ENCODE measurements around the gene SH2D3A. TPM values are rescaled to one million over a fixed set of nuclear protein-coding genes. Genes with fewer than 3 reads are reported as not detected.
"Not testable (repeated sequence)": the region's sequence is repeated elsewhere in the genome, so short reads cannot be mapped to it uniquely, and the experiment has no call there.

Gene SH2D3A
- total RNA-seq, 2 donors from 2014 or later = 16.4 to 33.0 TPM

- peak; percentile 73 to 88 for DNase-seq (ENCODE audit: low spot score in 2 of 2)
- peaks cover 20 to 40% of the 10 kb centered on the region in 2 donors for H3K36me3 Mint-ChIP-seq
- H3K9me3 Mint-ChIP-seq = peaks cover 7 to 17% of the 10 kb centered on the region in 2 donors
- peak; percentile 52 to 70 for ATAC-seq
- peak within 1 kb of the TSS; percentile 87 to 96 for H3K27ac Mint-ChIP-seq
These were observed 5.0 kb upstream of the SH2D3A start, which contains the start of gene VAV1 for GRCh38 chr19:6772028-6772865. TSS of gene VAV1 (plus strand) at chr19:6772708. CDS start at chr19:6772808, 100 bp downstream.

DNA sequence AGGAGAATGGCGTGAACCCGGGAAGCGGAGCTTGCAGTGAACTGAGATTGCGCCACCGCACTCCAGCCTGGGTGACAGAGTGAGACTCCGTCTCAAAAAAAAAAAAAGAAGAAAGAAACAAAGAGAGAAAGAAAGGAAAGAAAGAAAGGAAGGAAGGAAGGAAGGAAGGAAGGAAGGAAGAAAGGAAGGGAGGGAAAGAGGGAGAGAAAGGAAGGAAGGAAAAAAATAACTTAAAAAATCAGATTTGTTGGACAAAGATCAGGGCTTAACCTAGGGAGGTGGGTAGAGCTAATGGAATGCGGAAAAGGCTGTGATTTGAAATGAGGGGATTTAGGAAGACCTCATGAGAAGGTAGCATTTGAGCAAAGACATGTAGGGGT is 4.4 kb upstream of the SH2D3A start:
- H3K9me3 Mint-ChIP-seq = peaks cover 7 to 12% of the 10 kb centered on the region in 2 donors
- not testable (repeated sequence) for ATAC-seq; DNase-seq (ENCODE audit: low spot score in 2 of 2)
- H3K27ac Mint-ChIP-seq = peak overlapping the region in 1 of 2 donors; percentile 87
- peaks cover 19 to 37% of the 10 kb centered on the region in 2 donors for H3K36me3 Mint-ChIP-seq

GRCh38 chr19:6769006-6769619 is 1.9 kb upstream of the SH2D3A start:
- Mint-ChIP-seq H3K9me3 (no peaks in the 10 kb centered on the region), H3K36me3 (peaks cover 8 to 25% of the 10 kb centered on the region in 2 donors), H3K27ac (no peak overlapping the region)
- DNase-seq (ENCODE audit: low spot score in 2 of 2) (no peak), ATAC-seq (no peak)

- DNase-seq (ENCODE audit: low spot score in 2 of 2) = no peak
- H3K36me3 Mint-ChIP-seq = peaks cover 8 to 18% of the 10 kb centered on the region in 2 donors
- H3K27ac Mint-ChIP-seq = peak overlapping the region; percentile 78 to 82
- ATAC-seq = no peak
- no peaks in the 10 kb centered on the region for H3K9me3 Mint-ChIP-seq
These were observed 1.1 kb upstream of the SH2D3A start for GRCh38 chr19:6768236-6768785.

- Mint-ChIP-seq H3K36me3 (peaks cover 8 to 12% of the 10 kb centered on the region in 2 donors), H3K9me3 (no peaks in the 10 kb centered on the region), H3K27ac (peak overlapping the region; percentile 47 to 82)
- peak; percentile 34 to 52 for ATAC-seq
- DNase-seq (ENCODE audit: low spot score in 2 of 2) = no peak
These were observed 216 bp downstream of the SH2D3A start for GRCh38 chr19:6767081-6767356.

DNA sequence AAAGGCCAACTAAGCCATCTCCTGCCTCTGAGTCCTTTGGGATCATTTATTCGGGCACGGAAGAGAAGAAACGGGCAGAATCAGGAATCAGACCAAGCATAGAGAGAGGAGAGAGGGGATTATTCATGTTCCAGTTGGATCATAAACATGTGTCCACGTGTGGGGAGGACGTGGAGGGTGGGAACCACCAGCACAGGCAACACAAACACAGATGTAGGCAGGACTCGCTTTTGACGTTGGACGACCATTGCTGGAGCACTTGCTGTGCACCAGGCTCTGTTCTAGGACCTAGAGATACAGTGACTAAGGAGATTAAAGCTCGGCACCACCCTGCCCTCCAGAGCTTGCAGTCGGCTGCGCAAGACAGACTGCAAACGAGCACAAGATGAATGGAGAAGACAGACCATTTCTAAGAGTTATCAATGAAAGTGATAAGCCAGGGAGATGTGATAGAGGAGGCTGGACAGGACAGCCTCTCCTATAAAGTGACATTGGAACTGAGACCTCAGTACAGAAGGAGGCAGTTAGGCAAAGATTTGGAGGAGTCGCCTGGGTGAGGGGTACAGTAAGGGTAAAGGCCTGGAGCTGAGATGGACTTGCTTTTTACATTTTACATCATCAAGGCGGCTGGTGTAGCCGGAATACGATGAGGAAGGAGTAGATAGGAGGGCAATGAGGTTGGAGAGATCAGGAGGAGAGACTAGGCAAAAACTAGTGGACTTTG is 716 bp downstream of the SH2D3A start:
- ATAC-seq (peak in 1 of 2 donors; percentile 10), DNase-seq (ENCODE audit: low spot score in 2 of 2) (no peak)
- no peaks in the 10 kb centered on the region for H3K9me3 Mint-ChIP-seq
- H3K27ac Mint-ChIP-seq = peak overlapping the region; percentile 50 to 82
- peaks cover 8 to 13% of the 10 kb centered on the region in 2 donors for H3K36me3 Mint-ChIP-seq

- Mint-ChIP-seq H3K9me3 (no peaks in the 10 kb centered on the region), H3K27ac (peak overlapping the region; percentile 50 to 82), H3K36me3 (peaks cover 8 to 16% of the 10 kb centered on the region in 2 donors)
- DNase-seq (ENCODE audit: low spot score in 2 of 2) (no peak), ATAC-seq (no peak)
These were observed 1.4 kb downstream of the SH2D3A start for GRCh38 chr19:6765738-6766356.

- peaks cover 8 to 16% of the 10 kb centered on the region in 2 donors for H3K36me3 Mint-ChIP-seq
- not testable (repeated sequence) for H3K9me3 Mint-ChIP-seq; H3K27ac Mint-ChIP-seq; ATAC-seq; DNase-seq (ENCODE audit: low spot score in 2 of 2)
These were observed 4.9 kb downstream of the SH2D3A start for GRCh38 chr19:6762253-6762797.

GRCh38 chr19:6761053-6761676 is 6.1 kb downstream of the SH2D3A start:
- ATAC-seq = peak; percentile 50 to 67
- no peak overlapping the region for H3K27ac Mint-ChIP-seq

GRCh38 chr19:6760606-6761005 is 6.6 kb downstream of the SH2D3A start:
- no peak for ATAC-seq
- H3K36me3 Mint-ChIP-seq = peaks cover 0 to 6% of the 10 kb centered on the region in 2 donors
- H3K9me3 Mint-ChIP-seq = no peaks in the 10 kb centered on the region
- no peak overlapping the region for H3K27ac Mint-ChIP-seq
- DNase-seq (ENCODE audit: low spot score in 2 of 2) = no peak

More at GRCh38 chr19:6761053-6761676, 6.1 kb downstream of the SH2D3A start:
- H3K9me3 Mint-ChIP-seq = no peaks in the 10 kb centered on the region
- peak in 1 of 2 donors; percentile 32 for DNase-seq (ENCODE audit: low spot score in 2 of 2)
- H3K36me3 Mint-ChIP-seq = peaks cover under 1 to 9% of the 10 kb centered on the region in 2 donors

DNA sequence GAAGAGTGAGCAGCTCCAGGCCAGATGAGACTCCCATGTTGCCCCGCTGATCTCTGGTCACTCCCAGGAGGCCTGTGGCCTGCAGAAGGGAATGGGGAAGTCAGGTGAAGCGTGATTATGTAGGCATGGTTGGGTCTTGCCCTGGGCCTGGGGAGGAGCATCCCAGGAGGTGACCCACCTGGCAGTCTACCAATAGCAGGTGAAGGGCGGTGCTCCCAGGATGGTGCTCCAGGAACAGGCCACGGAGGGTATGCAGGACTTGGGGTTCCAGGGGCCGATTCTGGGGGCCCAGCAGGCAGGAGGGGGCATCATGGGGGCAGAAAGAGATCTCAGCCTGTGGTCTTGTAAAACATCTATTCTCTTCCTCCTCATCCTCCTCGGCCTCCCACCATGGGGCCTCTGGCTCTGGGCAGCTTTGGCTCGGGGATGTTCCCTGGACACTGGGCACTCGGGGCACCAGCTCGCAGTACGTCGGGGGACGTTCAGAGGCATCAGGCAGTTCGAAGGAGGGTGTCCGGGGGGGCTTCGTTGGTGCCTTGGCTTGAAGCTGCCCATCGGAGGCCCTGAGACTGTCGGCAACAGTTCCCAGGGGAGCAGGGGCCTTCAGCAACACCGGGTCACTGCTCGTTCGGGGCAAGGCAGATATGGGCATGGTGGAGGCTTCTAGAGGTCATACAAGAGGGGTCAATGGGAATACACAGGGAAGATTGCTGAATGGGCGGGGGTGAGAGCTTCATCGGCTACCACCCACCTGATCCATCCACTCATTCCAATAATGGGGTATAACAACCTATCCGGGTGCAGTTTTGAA is 12.4 kb downstream of the SH2D3A start:
- Mint-ChIP-seq H3K9me3 (no peaks in the 10 kb centered on the region), H3K27ac (peak overlapping the region; percentile 22), H3K36me3 (peaks cover 0 to 21% of the 10 kb centered on the region in 2 donors)
- ATAC-seq (no peak), DNase-seq (ENCODE audit: low spot score in 2 of 2) (no peak)

- ATAC-seq = no peak
- no peak for DNase-seq (ENCODE audit: low spot score in 2 of 2)
- Mint-ChIP-seq H3K27ac (peak overlapping the region in 1 of 2 donors; percentile 22), H3K36me3 (peaks cover 7 to 28% of the 10 kb centered on the region in 2 donors), H3K9me3 (no peaks in the 10 kb centered on the region)
These were observed 13.1 kb downstream of the SH2D3A start for GRCh38 chr19:6754136-6754535.

- peak; percentile 82 to 89 for ATAC-seq
- Mint-ChIP-seq H3K27ac (peak overlapping the region; percentile 60 to 74), H3K36me3 (peaks cover 7 to 28% of the 10 kb centered on the region in 2 donors), H3K9me3 (no peaks in the 10 kb centered on the region)
- DNase-seq (ENCODE audit: low spot score in 2 of 2) = peak; percentile 71 to 83
These were observed 13.8 kb downstream of the SH2D3A start for GRCh38 chr19:6753178-6754031.
